HG02884 (cell line): ENCODE data around the gene CTXN1.

Source experiments
- ATAC-seq: cut with Tn5 transposase; IDR thresholded peaks from one replicate; pipeline ENCODE4 v1.9.1; 2021; ENCODE audit warnings: mild to moderate bottlenecking, moderate library complexity; ENCODE audit not compliant: unreplicated experiment

The CTXN1 gene

DNA sequence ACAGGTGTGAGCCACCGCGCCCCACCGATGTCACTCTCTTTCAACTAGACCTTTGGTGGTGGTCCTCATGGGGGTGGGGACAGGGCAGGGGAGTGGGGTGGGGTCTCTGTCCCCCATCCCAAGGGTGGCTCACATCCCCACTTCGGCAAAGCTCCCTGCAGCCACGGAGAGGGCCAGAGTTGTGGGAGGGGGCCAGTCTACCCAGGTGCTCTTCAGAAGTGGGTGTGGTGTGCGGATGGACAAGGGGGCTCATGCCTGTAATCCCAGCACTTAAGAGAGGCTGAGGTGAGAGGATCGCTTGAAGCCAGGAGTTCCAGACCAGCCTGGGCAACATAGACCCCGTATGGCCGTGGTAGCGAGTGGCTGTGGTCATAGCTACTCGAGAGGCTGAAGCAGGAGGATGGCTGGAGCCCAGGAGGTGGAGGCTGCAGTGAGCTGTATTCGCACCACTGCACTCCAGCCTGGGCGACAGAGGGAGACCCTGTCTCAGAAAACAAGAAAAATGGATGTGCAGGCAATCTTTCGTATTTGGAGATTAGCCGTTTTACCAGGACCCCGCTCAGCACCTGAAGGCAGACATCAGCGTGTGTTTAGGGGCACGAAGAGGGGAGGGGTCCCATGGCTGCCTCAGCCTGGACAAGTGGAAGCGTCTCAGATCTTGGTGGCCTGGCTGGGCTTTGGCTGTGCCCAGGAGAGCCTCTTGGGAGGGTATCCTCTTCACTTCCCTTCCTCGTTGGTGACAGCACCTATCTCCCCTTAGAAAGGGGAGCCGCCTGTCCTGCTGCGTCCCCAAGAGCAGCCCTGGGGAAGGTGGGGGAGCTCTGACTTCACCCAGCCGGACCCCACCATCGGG is 10.5 kb downstream of the CTXN1 start:
- no peak for ATAC-seq

GRCh38 chr19:7914598-7915045 is 11.3 kb downstream of the CTXN1 start, which contains the start of gene TGFBR3L:
TSS of gene TGFBR3L (plus strand) at chr19:7914830.
- ATAC-seq, result no peak

DNA sequence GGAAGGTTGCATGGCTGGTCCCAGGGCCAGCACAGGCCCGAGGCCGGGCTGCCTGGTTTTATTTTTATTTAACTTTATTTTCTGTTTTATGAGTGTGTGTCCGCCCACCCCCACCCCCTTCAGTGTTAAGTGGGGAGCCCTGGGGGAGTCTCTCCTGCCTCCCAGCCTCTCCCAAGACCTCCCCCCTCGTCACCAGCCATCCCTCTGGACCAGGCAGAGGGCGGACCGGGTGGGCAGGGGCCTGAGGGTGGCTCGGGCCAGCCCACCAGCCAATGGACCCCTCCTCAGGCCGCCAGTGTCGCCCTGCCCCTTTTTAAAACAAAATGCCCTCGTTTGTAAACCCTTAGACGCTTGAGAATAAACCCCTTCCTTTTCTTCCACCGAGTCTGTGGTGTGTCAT is 11.8 kb downstream of the CTXN1 start:
- ATAC-seq, result no peak

DNA sequence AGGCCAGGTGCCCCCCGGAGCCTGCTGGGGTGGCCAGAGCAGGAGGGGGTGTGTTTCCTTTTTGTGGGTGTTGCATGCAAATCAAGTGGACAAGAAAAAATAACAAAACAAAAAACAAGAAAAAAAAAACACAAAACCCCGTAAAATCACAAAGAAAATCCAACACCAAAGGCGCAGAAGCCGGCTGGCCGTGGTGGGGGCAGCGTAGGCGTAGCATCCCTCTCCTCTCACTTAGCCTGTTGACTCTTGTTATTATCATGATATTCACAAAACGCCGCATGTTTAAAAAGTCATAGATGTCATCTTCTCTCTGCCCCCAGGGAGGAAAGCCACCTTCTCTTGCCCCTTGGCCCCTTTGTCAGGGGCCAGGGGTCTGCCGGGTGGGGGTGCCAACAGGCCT is 12.3 kb downstream of the CTXN1 start:
- no peak for ATAC-seq

DNA sequence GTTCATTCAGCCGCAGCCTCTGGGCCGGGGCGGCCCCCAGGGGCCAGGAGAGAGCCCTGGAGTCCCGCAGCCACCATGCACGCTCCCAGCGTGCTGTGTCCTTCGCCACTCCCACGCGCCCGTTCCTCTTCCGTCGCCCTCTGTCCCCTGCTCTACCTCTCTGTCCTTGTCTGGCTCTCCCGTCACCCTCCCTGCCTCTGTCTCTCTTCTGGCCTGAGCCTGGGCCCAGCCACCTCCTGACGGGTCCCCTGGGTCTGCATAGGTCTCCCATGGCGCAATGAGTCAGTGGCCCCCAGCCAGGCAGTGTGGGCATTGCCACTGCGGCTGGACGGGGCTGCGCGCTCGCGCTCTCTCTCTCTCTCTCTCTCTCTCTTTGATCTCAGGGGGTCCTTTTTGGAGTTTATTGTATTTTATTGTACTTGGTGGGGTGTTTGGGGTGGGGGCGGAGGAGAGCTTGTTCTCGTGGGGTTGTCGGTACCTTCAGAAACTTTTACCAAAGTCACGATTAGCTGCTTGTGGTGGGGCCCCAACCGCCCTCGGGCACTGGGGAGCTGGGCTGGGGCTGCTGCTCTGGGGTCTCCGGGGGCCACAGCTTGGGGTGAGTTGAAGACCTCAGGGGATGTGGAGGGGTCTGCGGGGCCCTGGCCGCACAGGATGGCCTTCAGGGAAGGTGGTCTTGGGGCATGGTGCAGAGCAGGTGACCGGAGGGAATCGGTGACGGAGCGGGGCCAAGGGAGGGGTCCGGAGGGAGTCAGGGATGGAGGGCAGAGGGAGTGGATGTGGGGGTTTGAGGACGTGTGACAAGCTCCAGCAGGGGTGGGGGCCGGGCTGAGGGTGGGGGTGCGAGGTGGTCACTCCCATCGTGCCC is 13.0 kb downstream of the CTXN1 start:
- ATAC-seq, result no peak

- no peak for ATAC-seq
Observed at GRCh38 chr19:7912144-7912696, 13.7 kb downstream of the CTXN1 start.

DNA sequence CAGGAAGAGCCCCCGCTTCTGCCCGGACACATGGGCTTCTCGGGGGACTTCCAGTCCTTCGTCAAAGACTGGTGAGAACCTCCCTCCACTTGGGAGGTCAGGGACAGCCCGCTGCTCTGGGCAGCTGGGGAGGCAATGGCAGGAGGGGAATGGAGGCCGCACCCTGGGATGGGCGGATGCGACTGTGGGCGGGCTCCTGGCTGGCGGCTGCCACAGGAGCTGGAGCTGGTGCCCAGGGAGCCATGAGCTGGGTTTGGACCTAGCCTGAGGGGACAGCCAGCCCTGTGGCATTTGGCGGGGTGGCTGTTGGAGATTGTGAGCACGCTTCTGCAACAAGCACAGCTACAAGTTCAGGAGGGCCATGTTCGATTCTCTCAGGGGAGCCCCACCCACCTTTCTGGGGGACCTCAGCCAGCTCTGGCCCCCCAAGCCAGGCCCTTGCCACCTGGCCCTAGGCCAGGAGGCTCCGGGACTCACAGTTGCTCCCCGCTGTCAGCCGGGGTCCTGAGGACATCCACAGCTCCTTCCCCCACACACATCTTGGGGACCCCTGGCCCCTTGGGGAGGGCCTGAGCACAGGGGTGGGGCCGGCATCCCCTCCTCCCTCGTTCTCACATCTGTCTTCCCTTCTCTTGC is 14.3 kb downstream of the CTXN1 start:
- ATAC-seq, result no peak

DNA sequence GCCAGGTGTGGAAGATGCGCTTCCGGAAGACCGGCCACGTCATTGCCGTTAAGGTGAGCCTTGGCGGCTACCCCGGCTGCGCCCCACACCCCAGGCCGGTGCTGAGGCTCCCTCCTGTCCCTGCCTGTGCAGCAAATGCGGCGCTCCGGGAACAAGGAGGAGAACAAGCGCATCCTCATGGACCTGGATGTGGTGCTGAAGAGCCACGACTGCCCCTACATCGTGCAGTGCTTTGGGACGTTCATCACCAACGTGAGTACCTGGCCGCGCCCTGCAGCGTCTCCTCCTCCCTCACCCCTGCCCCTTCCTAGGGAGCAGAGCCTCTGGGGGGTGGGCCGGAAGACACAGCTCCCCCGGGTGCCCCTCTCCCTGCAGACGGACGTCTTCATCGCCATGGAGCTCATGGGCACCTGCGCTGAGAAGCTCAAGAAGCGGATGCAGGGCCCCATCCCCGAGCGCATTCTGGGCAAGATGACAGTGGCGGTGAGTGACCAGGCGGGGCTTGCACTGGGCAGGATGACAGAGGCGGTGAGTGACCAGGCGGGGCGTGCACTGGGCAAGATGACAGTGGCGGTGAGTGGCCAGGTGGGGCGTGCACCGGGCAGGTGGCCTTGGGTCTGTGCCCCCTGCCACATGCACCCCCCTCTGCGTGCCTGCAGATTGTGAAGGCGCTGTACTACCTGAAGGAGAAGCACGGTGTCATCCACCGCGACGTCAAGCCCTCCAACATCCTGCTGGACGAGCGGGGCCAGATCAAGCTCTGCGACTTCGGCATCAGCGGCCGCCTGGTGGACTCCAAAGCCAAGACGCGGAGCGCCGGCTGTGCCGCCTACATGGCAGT is 15.4 kb downstream of the CTXN1 start:
- ATAC-seq, result no peak

GRCh38 chr19:7909471-7910067 is 16.4 kb downstream of the CTXN1 start:
- ATAC-seq, result no peak

DNA sequence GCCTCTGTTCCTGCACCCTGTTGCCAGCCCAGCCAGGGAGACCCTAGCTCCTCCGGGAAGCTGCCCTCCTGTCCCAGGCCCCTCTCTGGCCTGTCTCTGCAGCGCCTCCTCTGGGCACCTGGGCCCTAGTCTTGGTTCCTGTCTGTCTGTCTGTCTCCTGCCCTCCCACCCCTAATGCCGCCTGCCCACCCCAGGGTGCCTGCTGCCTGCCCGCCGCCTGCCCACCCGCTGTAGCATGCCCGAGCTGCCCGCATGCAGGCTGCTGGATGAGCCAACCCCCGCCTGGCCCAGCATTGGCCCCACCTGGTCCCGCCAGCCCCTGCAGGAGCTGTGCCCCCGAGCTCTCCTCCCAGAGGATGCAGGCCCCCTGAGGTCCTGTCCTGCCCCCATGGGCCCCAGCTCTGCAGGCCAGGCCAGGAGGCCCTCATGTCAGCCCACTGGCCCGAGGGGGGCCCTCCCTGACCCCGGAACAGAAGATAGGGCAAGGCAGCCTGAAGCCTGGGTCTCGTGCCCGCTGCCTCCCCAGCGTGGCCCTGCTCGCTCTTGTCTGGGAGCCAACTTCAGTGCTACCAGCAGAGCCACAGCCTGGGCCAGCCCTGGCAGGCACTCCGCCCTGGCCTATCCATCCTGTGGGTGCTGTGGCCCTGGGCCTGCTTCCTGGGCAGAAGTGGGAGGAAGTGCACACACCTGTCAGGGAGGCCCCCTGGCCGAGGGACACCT is 17.0 kb downstream of the CTXN1 start:
- ATAC-seq, result no peak

GRCh38 chr19:7908078-7908699 is 17.7 kb downstream of the CTXN1 start:
- no peak for ATAC-seq

DNA sequence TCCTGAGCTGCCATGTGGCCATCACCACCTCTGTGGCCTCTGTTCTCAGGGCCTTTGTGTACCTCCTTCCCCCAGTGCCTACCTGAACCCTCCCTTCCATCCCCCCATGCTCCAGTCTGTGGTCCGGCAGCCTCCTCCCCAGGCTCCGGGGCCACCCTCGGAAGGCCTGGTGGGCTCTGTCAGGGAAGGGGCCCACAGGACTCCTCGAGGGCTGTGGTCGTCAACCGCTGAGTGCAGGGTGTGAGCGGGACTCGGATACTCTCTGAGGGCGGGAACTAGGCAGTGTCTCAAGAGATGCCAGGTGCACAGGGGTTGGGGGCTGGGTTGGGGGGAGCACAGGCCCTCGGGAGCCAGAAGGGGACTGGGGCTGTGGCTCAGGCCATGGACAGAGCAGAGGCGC is 18.4 kb downstream of the CTXN1 start:
- ATAC-seq, result no peak

GRCh38 chr19:7907122-7907521 is 18.8 kb downstream of the CTXN1 start:
- no peak for ATAC-seq

- ATAC-seq, result no peak
Observed at GRCh38 chr19:7905859-7906258, 20.1 kb downstream of the CTXN1 start.

DNA sequence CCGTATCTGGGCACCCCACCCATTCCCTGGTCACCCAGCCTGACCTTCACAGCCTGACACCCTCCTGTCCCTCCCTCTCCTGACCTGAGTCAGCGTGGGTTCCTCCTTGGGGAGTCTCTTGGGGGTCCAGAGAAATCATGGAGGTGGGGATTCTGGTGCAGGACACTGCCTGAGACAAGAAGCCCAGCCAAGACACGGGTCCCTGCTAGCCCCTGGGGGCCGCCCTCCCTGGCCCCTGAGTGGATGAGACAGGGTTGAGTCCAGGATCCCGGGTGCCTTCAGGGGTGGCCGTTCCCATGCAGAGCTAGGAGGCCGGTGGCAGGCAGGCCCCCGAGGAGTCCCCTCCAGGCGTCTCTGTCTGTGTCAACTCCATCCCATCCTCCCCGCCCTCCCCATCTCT is 20.7 kb downstream of the CTXN1 start:
- ATAC-seq, result no peak

- ATAC-seq, result peak; percentile 9
Observed at GRCh38 chr19:7904074-7905020, 21.6 kb downstream of the CTXN1 start.

GRCh38 chr19:7903244-7904073 is 22.5 kb downstream of the CTXN1 start, which contains the start of gene MAP2K7:
TSS of gene MAP2K7 (plus strand) at chr19:7903877. CDS start at chr19:7903945, 68 bp downstream.
- peak; percentile 79 for ATAC-seq
